ENCODE results near the gene SGPP2.

Gene SGPP2

DNA sequence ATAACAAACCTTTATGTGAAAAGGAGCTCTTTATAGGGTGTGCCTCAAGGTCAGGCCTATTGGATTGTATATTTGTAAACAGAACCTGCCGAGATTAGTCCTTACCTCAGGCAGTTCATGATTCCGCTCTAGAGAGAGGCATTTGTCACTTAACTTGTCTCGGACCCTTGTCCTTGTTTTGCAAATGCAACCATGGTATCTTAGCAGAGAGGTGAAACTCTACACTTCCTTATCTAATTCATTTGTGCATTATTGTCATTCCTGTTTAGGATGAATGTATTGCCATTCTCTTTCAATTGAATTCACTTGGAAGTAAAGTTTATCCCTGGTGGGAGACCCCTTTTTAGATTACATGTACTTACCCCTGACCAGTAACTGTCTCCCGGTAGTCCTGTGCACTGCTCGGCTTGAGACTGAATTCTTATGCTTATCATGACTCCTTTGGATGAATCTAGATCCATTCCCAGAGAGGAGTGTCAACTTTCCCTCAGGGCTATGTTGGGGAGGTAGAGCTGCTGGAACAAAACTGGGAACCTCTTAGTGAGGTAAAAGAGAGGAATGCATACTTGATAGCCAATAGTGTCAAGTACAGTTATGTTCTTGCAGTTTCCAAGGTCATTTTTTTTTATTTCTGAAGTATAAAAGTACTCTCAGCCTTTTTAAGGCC lies 46.6 kb downstream of the SGPP2 start:
- no peak for DNase-seq (ENCODE audit: low read depth in 2 of 2)

- no peak for DNase-seq (ENCODE audit: low read depth in 2 of 2)
Observed at GRCh38 chr2:222477962-222478608, 53.7 kb downstream of the SGPP2 start.

- DNase-seq (ENCODE audit: low read depth in 2 of 2), result no peak
Observed at GRCh38 chr2:222479859-222480258, 55.5 kb downstream of the SGPP2 start.

DNA sequence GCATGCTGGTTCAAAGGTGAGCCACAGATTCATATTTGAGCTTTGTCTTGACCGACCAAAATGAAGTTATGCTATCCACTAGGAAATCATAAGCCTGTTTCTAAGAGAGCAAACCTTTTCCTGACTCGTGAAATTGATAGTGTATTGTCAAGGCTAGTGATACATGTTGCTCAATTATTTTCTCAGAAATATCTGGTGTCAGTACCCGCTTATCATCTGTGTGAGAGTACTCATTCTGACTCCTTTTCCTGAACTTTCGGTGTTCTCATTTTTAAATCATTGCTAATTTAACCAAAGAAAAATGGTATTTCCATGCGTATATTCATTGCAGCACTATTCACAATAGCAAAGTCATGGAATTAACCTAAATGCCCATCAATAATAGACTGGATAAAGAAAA lies 56.2 kb downstream of the SGPP2 start:
- DNase-seq (ENCODE audit: low read depth in 2 of 2), result no peak

DNA sequence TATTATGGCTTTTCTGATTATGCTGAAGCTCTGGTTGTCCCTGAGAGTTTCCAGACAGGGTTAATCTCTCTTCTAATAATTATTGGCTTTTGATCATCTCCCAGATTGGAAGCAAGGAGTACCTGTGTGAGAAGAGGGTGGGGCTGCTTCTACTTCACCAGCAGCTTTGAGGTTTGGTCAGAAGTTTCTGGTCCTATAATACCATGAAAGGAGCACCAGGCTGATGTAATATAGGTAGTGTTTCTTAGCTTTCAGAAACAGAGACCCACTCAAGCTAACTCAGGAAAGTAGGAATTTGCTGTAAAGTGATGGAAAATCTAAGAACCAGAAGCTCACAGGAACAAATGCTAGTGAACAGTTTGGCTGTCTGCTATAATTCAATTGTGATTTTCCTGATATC lies 57.6 kb downstream of the SGPP2 start:
- DNase-seq (ENCODE audit: low read depth in 2 of 2), result no peak

- no peak for DNase-seq (ENCODE audit: low read depth in 2 of 2)
Observed at GRCh38 chr2:222483513-222484039, 59.2 kb downstream of the SGPP2 start.

GRCh38 chr2:222485367-222486211 lies 61.2 kb downstream of the SGPP2 start:
- DNase-seq (ENCODE audit: low read depth in 2 of 2), result no peak

DNA sequence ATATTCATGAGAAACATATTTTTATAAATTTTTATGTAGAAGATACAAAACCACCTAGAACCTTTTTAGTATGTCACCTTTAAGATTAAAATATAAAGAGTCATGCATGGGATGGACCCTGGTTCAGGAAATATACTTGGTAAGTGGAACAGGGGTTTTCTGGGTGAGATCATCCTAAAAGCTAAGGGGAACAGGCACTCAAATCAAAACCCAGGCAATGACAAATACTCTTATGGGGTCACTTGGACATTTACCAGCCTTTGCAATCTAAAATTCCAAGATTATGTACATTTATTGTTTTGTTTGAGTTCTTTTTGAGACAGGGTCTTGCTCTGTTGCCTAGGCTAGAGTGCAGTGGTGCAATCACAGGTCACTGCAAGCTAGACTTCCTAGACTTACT lies 65.8 kb downstream of the SGPP2 start:
- DNase-seq (ENCODE audit: low read depth in 2 of 2), result no peak

DNA sequence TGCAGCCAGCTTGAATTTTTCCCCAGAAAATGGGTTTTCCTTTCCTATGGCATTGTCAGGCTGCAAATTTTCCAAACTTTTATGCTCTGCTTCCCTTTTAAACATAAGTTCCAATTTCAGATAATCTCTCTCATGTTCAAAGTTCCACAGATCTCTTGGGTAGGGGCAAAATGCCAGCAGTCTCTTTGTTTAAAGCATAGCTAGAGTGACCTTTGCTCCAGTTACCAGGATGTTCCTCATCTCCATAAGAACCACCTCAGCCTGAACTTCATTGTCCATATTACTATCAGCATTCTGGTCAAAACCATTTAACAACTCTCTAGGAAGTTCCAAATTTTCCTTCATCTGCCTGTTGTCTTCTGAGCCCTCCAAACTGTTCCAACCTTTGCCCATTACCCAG lies 68.3 kb downstream of the SGPP2 start:
- no peak for DNase-seq (ENCODE audit: low read depth in 2 of 2)

DNA sequence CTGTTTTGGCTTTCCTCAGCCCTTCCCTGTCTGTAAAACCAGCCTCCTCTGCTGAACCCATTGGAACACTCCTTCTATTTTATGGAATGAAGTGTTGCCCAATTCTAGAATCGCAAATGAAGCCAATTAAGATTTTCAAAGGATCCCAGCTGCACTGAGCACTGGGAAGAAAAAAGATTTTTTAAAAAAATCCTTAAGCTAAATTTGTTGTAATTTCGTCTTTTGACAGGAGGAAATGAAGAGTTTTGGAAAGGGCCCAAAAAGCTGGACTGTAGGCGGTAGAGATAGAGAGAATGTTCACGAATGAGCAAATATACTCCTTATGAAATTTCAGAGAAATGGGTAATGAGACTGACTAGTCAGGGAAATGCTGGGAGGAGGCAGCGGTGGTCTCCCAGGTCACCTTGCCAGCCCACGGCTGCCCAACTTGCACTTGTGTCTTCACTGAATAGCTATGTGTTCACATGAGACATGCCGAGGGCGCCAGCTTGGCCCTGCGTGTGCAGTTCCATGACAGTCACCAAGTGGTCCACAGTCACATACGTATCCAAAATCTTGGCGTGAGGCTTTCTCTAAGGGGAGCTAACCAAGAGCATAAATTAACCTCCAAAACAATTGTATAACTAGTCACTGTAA lies 69.9 kb downstream of the SGPP2 start:
- DNase-seq (ENCODE audit: low read depth in 2 of 2), result no peak

DNA sequence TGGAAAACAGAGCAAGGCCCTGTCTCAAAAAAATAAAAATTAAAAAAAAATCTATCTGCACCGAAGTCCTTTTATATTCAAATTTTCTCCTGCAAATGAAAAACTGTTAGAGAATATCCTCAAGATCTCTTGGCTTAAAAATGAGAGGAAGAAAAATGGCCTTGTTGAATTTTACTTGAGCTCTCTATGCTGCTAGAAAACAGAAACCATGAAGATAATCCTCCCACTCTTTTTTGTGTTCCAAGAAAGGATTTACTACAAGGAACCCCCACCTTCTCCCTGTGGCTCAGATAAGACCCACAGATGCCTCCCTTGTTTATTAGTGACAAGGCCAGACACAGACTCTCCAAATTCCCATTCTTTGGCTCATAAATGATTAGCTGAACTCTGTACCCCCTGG lies 71.0 kb downstream of the SGPP2 start:
- DNase-seq (ENCODE audit: low read depth in 2 of 2), result no peak

DNA sequence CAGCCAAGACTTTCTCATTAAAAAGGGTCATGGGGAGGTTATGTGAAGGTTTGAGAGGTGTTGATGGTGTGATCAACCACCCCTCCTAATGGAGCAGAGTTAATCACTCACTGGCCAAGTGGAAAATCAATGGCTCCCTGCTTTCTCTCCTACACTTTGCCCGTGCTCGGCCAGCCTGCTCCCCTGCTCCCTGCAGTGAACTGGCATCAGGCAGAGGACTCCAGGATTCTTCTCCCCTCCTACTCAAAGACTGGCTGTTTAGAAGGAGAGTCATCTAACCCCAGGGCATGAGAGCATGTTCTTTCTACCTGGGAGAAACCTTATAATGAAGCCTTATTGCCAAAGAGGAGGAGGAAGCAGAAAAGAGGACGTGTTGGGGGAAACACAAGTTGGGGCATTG lies 74.9 kb downstream of the SGPP2 start:
- DNase-seq (ENCODE audit: low read depth in 2 of 2), result no peak

DNA sequence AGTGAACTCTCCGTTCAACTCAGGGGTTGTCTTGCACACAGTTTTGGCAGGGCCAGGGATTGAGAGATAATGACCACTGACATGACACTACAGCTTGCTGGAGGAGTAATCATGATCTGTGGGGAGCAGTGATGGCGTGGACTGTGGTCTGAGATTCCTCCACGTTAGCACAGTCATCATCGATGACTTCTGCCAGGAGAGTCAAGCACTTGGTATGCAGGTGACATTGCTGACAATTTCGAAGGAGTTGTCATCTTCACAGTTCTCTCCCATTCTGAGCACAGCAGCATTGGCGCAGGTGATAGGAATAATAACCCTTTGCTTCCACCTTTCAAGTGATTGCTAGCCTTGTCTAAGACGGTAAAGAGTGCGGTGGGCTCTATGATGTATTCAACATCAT lies 79.8 kb downstream of the SGPP2 start:
- no peak for DNase-seq (ENCODE audit: low read depth in 2 of 2)

DNA sequence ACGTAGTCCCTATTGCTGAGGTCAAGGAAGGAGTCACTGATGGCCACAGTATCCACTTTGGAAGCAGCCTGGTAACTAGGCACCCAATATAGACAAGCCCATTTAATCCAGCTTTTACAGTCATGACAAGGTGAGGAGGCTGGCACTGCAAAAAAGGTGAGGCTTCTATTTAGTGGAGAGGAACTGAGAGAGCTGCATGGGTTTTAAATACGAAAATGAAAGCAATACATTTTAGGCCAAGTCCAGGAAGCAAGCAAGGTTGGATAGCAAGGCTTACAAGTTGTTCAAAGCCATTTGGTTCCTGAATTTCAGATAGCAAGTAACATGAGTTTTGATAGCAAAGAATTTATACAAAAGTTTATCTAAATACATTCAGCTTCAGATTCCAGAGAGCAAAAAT lies 80.4 kb downstream of the SGPP2 start:
- DNase-seq (ENCODE audit: low read depth in 2 of 2), result no peak

GRCh38 chr2:222506230-222506935 lies 82.0 kb downstream of the SGPP2 start:
- DNase-seq (ENCODE audit: low read depth in 2 of 2), result no peak

DNA sequence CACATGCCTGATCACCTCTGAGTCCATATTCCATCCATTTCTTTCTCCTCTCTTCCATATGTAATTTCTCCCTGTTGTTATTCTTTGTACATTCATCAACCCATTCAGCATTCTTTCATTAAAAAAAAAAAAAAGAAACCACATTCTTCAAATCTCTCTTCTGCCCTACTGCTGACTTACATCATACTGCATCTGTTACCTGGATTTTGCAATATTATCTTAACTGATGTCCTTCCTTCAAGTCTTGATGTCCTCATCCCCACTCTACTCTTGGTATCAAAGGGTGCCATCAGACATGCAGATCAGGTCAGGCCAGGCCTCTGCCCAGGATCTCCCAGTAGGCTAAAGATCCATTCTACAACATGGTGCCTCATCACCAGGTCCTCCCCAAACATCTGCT lies 90.6 kb downstream of the SGPP2 start:
- no peak for DNase-seq (ENCODE audit: low read depth in 2 of 2)

DNA sequence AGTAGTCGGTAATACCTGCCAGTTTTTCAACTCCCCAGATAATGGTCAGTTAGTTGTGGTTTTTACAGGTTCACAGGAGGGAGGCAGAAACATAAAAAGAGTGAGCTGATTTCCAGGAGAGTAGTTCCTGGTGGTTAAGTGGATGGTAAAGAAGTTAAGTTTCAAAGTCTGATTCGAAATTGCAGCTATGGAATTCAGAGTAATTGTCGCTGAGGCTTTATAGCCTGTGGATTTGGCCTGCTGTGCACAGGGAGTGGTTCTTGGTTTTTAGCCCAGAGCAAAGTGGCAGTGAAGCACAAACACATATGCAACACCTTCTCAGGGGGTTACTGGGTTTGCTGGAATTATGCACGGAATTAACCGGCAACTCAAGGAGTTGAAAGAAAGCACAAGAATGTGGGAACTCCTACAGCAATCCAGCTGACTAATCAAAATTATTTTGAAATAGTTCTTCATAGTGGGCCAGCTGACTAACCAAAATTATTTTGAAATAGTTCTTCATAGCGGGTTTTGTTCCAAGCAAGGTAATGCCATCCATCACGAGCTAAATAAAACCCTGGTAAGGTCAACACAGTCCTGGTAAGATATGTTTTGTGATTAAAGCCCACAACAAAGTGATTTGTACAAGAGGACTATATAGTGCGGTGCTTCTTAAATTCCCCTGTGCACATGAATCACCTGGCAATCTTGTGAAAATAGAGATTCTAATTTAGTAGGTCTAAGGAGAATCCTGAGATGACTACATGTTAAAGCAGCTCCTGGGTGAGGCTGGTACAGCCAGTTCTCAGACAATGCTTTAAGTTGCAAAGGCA lies 94.4 kb downstream of the SGPP2 start:
- no peak for DNase-seq (ENCODE audit: low read depth in 2 of 2)

GRCh38 chr2:222521099-222521498 lies 96.8 kb downstream of the SGPP2 start:
- no peak for DNase-seq (ENCODE audit: low read depth in 2 of 2)

DNA sequence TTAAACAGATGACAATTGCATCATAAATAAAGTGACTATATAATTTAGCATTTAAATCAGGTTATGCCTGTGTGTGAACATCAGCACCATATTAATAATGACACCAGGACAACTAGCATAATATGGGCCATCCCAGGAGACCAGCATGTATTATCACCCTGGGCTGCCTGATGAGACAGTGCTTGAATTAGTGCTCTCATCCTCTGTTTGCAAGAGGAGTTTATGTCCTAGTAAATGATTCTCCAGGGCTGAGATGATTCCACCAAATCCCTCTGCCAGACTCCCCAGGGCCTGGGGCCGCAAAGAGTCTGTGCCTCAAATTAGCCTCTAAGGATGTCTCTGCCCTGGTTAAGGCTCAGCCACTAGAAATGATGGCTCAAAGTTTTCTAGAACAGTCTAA lies 97.7 kb downstream of the SGPP2 start:
- DNase-seq (ENCODE audit: low read depth in 2 of 2), result no peak

GRCh38 chr2:222523783-222524544 lies 99.6 kb downstream of the SGPP2 start:
- DNase-seq (ENCODE audit: low read depth in 2 of 2), result no peak

Data from stimulated activated CD8-positive, alpha-beta memory T cell treated with anti-CD3 and anti-CD28 coated beads, Interleukin-2, amount 100 ng/mL, for 1 hour (primary cell).